Activated naive CD4-positive, alpha-beta T cell treated with anti-CD3 and anti-CD28 coated beads, Interleukin-2, amount 10 ng/mL, durations not matched to agents 5 hours and 36 hours (primary cell): ENCODE results near the gene OR8B12. TPM values are rescaled to one million over a fixed set of nuclear protein-coding genes. Genes with fewer than 3 reads are reported as not detected.

Experiments used
- total RNA-seq, 2 experiments: library from RNA; stranded (reverse); gene quantifications; one replicate each; pipeline ENCODE4 v1.2.3, GENCODE V29; 2021

Gene OR8B12, protein sequence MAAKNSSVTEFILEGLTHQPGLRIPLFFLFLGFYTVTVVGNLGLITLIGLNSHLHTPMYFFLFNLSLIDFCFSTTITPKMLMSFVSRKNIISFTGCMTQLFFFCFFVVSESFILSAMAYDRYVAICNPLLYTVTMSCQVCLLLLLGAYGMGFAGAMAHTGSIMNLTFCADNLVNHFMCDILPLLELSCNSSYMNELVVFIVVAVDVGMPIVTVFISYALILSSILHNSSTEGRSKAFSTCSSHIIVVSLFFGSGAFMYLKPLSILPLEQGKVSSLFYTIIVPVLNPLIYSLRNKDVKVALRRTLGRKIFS
- not detected for total RNA-seq

DNA sequence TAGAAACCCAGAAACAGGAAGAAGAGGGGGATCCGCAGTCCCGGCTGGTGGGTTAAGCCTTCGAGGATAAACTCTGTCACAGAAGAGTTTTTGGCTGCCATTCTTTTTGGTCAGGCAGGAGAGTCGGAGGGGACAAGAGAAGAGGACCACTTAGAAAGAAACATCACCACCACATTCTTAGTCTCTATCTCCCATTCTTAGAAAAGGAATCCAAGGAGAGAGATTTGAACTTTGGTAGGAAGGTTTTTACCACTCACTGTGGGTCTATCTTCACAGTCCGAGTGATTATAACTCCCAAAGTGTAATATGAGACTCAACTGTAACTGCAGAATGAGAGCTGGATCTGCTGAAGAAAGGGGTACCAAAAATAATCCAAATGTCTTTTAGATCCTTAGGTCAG lies at the start of gene OR8B12:
Gene OR8B12, minus strand, starts transcription at position 101 of the 400 bp plus-strand sequence. Its CDS starts 0 bp downstream, at position 101.

DNA sequence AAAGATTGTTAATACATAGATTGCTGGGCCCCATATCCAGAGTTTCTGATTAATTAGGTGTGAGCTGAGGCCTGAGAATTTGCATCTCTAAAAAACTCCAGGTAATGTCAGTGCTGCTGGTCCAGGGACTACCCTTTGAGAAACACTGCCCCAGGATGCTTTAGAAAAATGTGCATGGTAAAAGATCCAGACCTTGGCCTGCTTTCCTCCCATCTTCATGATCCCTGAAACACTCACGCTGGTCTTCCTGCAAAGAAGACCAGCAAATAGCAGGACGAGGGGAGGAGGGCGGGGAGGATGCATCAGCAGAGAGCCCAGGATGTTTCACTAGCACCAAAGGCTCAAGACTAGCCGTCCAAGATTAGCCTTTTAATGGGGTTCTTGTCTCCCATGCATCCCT lies 26.2 kb upstream of the OR8B12 start, which contains the start of gene OR8A1:
Gene OR8A1, plus strand, starts transcription at position 301 of the 400 bp plus-strand sequence. CDS start 123 bp downstream, outside the sequence.

Other genes with a start within 250 kb of the OR8B12 start
- gene OR8D1, start 229.7 kb downstream of the OR8B12 start, total RNA-seq, result not detected
- gene OR8D2, start 223.5 kb downstream of the OR8B12 start, total RNA-seq, result not detected
- gene OR8B2, start 159.2 kb downstream of the OR8B12 start, total RNA-seq, result not detected
- gene OR8B3, start 144.6 kb downstream of the OR8B12 start, total RNA-seq, result not detected
- gene OR8B4, start 118.8 kb downstream of the OR8B12 start, total RNA-seq, result not detected
- gene OR8B8, start 98.0 kb downstream of the OR8B12 start, total RNA-seq, result not detected
- gene OR8A1, start 26.3 kb upstream of the OR8B12 start, total RNA-seq, result not detected
- not detected for gene PANX3, start 67.8 kb upstream of the OR8B12 start, total RNA-seq
- 10 to 100 TPM; 39.9 to 41.9 TPM for gene TBRG1, start 79.2 kb upstream of the OR8B12 start, total RNA-seq
- 1 to 10 TPM; 7.8 to 8.1 TPM for gene SIAE, start 130.1 kb upstream of the OR8B12 start, total RNA-seq
- 1 to 10 TPM; 1.5 to 2.9 TPM for gene SPA17, start 130.2 kb upstream of the OR8B12 start, total RNA-seq
- 1 to 10 TPM; 6.8 to 8.2 TPM for gene NRGN, start 196.3 kb upstream of the OR8B12 start, total RNA-seq
- under 1 TPM; 0.93 to 0.94 TPM for gene VSIG2, start 208.6 kb upstream of the OR8B12 start, total RNA-seq
- 1 to 10 TPM; 1.7 to 2.7 TPM for gene ESAM, start 218.6 kb upstream of the OR8B12 start, total RNA-seq